GM18508 (cell line): ENCODE measurements around the gene CYP1B1.
"Not testable (repeated sequence)": the region's sequence is repeated elsewhere in the genome, so short reads cannot be mapped to it uniquely, and the experiment has no call there.

ENCODE experiments used
- ATAC-seq: cut with Tn5 transposase; IDR thresholded peaks from one replicate; pipeline ENCODE4 v1.9.1; 2021; ENCODE audit warnings: moderate number of reproducible peaks; ENCODE audit not compliant: insufficient read depth, unreplicated experiment

CYP1B1 gene

GRCh38 chr2:38099099-38100028 is 23.4 kb upstream of the CYP1B1 start:
- no peak for ATAC-seq

- ATAC-seq, result no peak
Observed at GRCh38 chr2:38098421-38099098, 22.6 kb upstream of the CYP1B1 start.

- ATAC-seq, result no peak
Observed at GRCh38 chr2:38097988-38098385, 22.0 kb upstream of the CYP1B1 start.

GRCh38 chr2:38097258-38097987 is 21.5 kb upstream of the CYP1B1 start:
- ATAC-seq, result no peak

GRCh38 chr2:38095996-38096861 is 20.3 kb upstream of the CYP1B1 start:
- no peak for ATAC-seq

GRCh38 chr2:38095079-38095995 is 19.4 kb upstream of the CYP1B1 start:
- ATAC-seq, result no peak

- no peak for ATAC-seq
Observed at GRCh38 chr2:38093527-38094165, 17.7 kb upstream of the CYP1B1 start.

- no peak for ATAC-seq
Observed at GRCh38 chr2:38092196-38092902, 16.4 kb upstream of the CYP1B1 start.

- no peak for ATAC-seq
Observed at GRCh38 chr2:38091760-38092159, 15.8 kb upstream of the CYP1B1 start.

- ATAC-seq, result no peak
Observed at GRCh38 chr2:38090928-38091327, 15.0 kb upstream of the CYP1B1 start.

- ATAC-seq, result not testable (repeated sequence)
Observed at GRCh38 chr2:38090212-38090611, 14.3 kb upstream of the CYP1B1 start.

- ATAC-seq, result not testable (repeated sequence)
Observed at GRCh38 chr2:38085998-38086698, 10.2 kb upstream of the CYP1B1 start.

- ATAC-seq, result not testable (repeated sequence)
Observed at GRCh38 chr2:38084556-38084955, 8.6 kb upstream of the CYP1B1 start.

- not testable (repeated sequence) for ATAC-seq
Observed at GRCh38 chr2:38082727-38083126, 6.8 kb upstream of the CYP1B1 start.

- no peak for ATAC-seq
Observed at GRCh38 chr2:38080346-38080745, 4.4 kb upstream of the CYP1B1 start.

GRCh38 chr2:38079116-38080052 is 3.4 kb upstream of the CYP1B1 start:
- no peak for ATAC-seq
